HCT116 (cell line): ENCODE data around the gene AQP9. TPM values are rescaled to one million over a fixed set of nuclear protein-coding genes. Genes with fewer than 3 reads are reported as not detected.

Experiments
- ATAC-seq: fragments of 200-7000 bp; cut with Tn5 transposase; 2 replicates; pipeline ENCODE4 v1.9.1; 2020; ENCODE audit warnings: mild to moderate bottlenecking, moderate library complexity
- BruUV-seq: library from RNA; stranded (reverse); fragments of 400-500 nt; replicated peaks from 2 replicates; lab custom pipeline; 2021; lab: Mats Ljungman, UMichigan
- CTCF ChIA-PET: fragments of 300-600 bp; sonication (Branson Sonifier 250); formaldehyde crosslinking; loops from one replicate; lab custom pipeline; 2021; ENCODE audit warnings: antibody characterized with exemption; lab: Charles Lee
- POLR2A ChIA-PET: fragments of 300-600, 350-600 bp; sonication (Branson Sonifier 250); formaldehyde crosslinking; loops from one replicate; lab custom pipeline; 2021; ENCODE audit warnings: antibody characterized with exemption; lab: Charles Lee
- RAD21 ChIA-PET, 2 experiments: fragments of 300-600 bp; sonication (Branson Sonifier 250); formaldehyde crosslinking; loops; one replicate each; lab custom pipeline; 2023; ENCODE audit warnings: low total read pairs in 2 of 2; ENCODE audit not compliant: uncharacterized antibody in 2 of 2, unreplicated experiment in 2 of 2, low non-redundant PET in 1 of 2; lab: Charles Lee
- DNase-seq: peaks from one replicate; pipeline ENCODE4 v3.0.0-alpha.2; 2010; ENCODE audit warnings: low read depth, low spot score
- H2AFZ ChIP-seq: fragments of 200-600 bp; shearing (Covaris generic), sonication (generic); 2 replicates; pipeline ENCODE4 v1.6.1; 2017; ENCODE audit warnings: low read depth, mixed run types, mixed read lengths, antibody characterized with exemption, low read length; ENCODE audit not compliant: poor library complexity, severe bottlenecking
- H3K27ac ChIP-seq: 2 replicates; pipeline ENCODE4 v1.5.1; 2012; ENCODE audit warnings: low read depth, low read length
- H3K27me3 ChIP-seq: fragments of 200-600 bp; sonication (generic); 2 replicates; pipeline ENCODE4 v1.6.1; 2016; ENCODE audit warnings: mixed run types, low read length, mixed read lengths; ENCODE audit not compliant: insufficient read depth
- H3K36me3 ChIP-seq, 2 experiments: fragments of 200-500 bp in 1 of 2; fragments of 200-600 bp in 1 of 2; sonication (Bioruptor generic) in 1 of 2; sonication (generic) in 1 of 2; 2 replicates each; pipeline versions ENCODE4 v1.5.1 to v1.6.1; 2014 to 2016; ENCODE audit warnings: low read length in 2 of 2, inconsistent platforms in 1 of 2, mixed read lengths in 1 of 2, mixed run types in 1 of 2; ENCODE audit not compliant: insufficient read depth in 2 of 2, control insufficient read depth in 1 of 2
- H3K4me1 ChIP-seq, 2 experiments: fragments of 200-600 bp in 1 of 2; sonication (generic) in 1 of 2; 2 replicates each; pipeline versions ENCODE4 v1.5.1 to v1.6.1; 2012 to 2017; ENCODE audit warnings: low read length in 2 of 2, inconsistent platforms in 1 of 2, mild to moderate bottlenecking in 1 of 2, mixed read lengths in 1 of 2, mixed run types in 1 of 2, moderate library complexity in 1 of 2; ENCODE audit not compliant: insufficient read depth in 2 of 2, control insufficient read depth in 1 of 2
- H3K4me2 ChIP-seq: fragments of 200-600 bp; sonication (generic); 2 replicates; pipeline ENCODE4 v1.6.1; 2017; ENCODE audit warnings: mixed run types, low read length, mixed read lengths
- H3K4me3 ChIP-seq, 2 experiments: fragments of 200-600 bp in 1 of 2; sonication (generic) in 1 of 2; replicated peaks in 1 of 2; 2 replicates each; pipeline ENCODE4 v1.5.1; 2011 to 2016; ENCODE audit warnings: low read length in 2 of 2, control low read depth in 1 of 2, low read depth in 1 of 2, mild to moderate bottlenecking in 1 of 2, mixed read lengths in 1 of 2, mixed run types in 1 of 2
- H3K79me2 ChIP-seq: fragments of 200-600 bp; sonication (generic); 2 replicates; pipeline ENCODE4 v1.6.1; 2017; ENCODE audit warnings: mild to moderate bottlenecking, mixed run types, low read length, moderate library complexity, mixed read lengths; ENCODE audit not compliant: insufficient read depth
- H3K9ac ChIP-seq: fragments of 200-600 bp; sonication (generic); 2 replicates; pipeline ENCODE4 v1.6.1; 2016; ENCODE audit warnings: low read length, mixed read lengths
- H3K9me2 ChIP-seq: fragments of 200-600 bp; sonication (generic), shearing (Covaris generic); 2 replicates; pipeline ENCODE4 v1.6.1; 2017; ENCODE audit warnings: mixed run types, mild to moderate bottlenecking, moderate library complexity; ENCODE audit not compliant: insufficient read depth
- H3K9me3 ChIP-seq, 2 experiments: fragments of 200-500 bp in 1 of 2; fragments of 200-600 bp in 1 of 2; sonication (Bioruptor generic) in 1 of 2; sonication (generic) in 1 of 2; 2 replicates each; pipeline ENCODE4 v1.6.1; 2014 to 2017; ENCODE audit warnings: low read length in 2 of 2, mixed read lengths in 2 of 2, inconsistent platforms in 1 of 2, low read depth in 1 of 2, mild to moderate bottlenecking in 1 of 2, mixed run types in 1 of 2, moderate library complexity in 1 of 2; ENCODE audit not compliant: control insufficient read depth in 1 of 2, insufficient read depth in 1 of 2
- H4K20me1 ChIP-seq: fragments of 200-600 bp; sonication (generic), shearing (Covaris generic); 2 replicates; pipeline ENCODE4 v1.6.1; 2017; ENCODE audit warnings: mixed run types, mild to moderate bottlenecking, moderate library complexity; ENCODE audit not compliant: insufficient read depth
- CTCF ChIP-seq, 3 experiments: fragments of 200-600 bp in 1 of 3; sonication (generic) in 1 of 3; IDR thresholded peaks in 2 of 3; conservative IDR thresholded peaks in 1 of 3; 2 replicates each; pipeline ENCODE4 v1.5.1; 2012 to 2017; ENCODE audit warnings: low read depth in 2 of 3, low read length in 2 of 3, antibody characterized with exemption in 1 of 3, borderline replicate concordance in 1 of 3, control low read depth in 1 of 3, mild to moderate bottlenecking in 1 of 3, mixed read lengths in 1 of 3, mixed run types in 1 of 3, moderate library complexity in 1 of 3; ENCODE audit not compliant: insufficient read depth in 1 of 3
- EGR1 ChIP-seq: IDR thresholded peaks from 2 replicates; pipeline ENCODE4 v1.6.1; 2012; ENCODE audit warnings: low read depth
- ELF1 ChIP-seq: IDR thresholded peaks from 2 replicates; pipeline ENCODE4 v1.6.1; 2012; ENCODE audit warnings: low read depth, borderline replicate concordance
- EZH2 ChIP-seq: fragments of 200-600 bp; sonication (generic); IDR thresholded peaks from 2 replicates; pipeline ENCODE4 v1.6.1; 2017; ENCODE audit warnings: antibody characterized with exemption, mixed run types
- SIN3A ChIP-seq: IDR thresholded peaks from 2 replicates; pipeline ENCODE4 v1.6.1; 2012; ENCODE audit warnings: low read depth
- SRF ChIP-seq: IDR thresholded peaks from 2 replicates; pipeline ENCODE4 v1.6.1; 2012; ENCODE audit warnings: low read depth
- YY1 ChIP-seq: IDR thresholded peaks from 2 replicates; pipeline ENCODE4 v1.6.1; 2011; ENCODE audit warnings: low read length, low read depth, moderate library complexity, mild to moderate bottlenecking; ENCODE audit not compliant: insufficient replicate concordance; ENCODE audit errors: extremely low read depth
- ZFX ChIP-seq: fragments of 450-650 bp; IDR thresholded peaks from 2 replicates; pipeline ENCODE4 v1.6.1; 2017
- intact Hi-C: fragments of 100-400 bp; cut with micrococcal nuclease; formaldehyde crosslinking; loops from 2 replicates; pipeline ENCODE4 v1.10.0; 2022
- total RNA-seq: library from RNA; stranded (reverse); gene quantifications from one replicate; pipeline ENCODE4 v1.2.1, GENCODE V29; 2021; ENCODE audit not compliant: unreplicated experiment
- TF ChIP-seq, protein P1 (sequence below): IDR thresholded peaks from 2 replicates; pipeline ENCODE4 v1.6.1; 2012
- TF ChIP-seq, protein P2 (sequence below): IDR thresholded peaks from 2 replicates; pipeline ENCODE4 v1.6.1; 2011; ENCODE audit warnings: mild to moderate bottlenecking, low read length, moderate library complexity; ENCODE audit not compliant: insufficient replicate concordance; ENCODE audit errors: extremely low read depth
- TF ChIP-seq, protein P3 (sequence below): IDR thresholded peaks from 2 replicates; pipeline ENCODE4 v1.6.1; 2012; ENCODE audit warnings: low read depth

AQP9 gene
- total RNA-seq, 1 experiment from 2014 or later, result 0.12 TPM

GRCh38 chr15:58201516-58201915, 63.3 kb downstream of the AQP9 start:
- Histone ChIP-seq H2AFZ (no peak overlapping the region), H3K4me2 (no peak overlapping the region), H3K4me3 (no peak overlapping the region), H3K79me2 (no peaks in the 10 kb centered on the region), H3K9me3 (no peaks in the 10 kb centered on the region), H3K27me3 (no peaks in the 10 kb centered on the region), H3K27ac (no peak overlapping the region), H3K9ac (no peak overlapping the region), H4K20me1 (no peaks in the 10 kb centered on the region), H3K9me2 (no peaks in the 10 kb centered on the region), H3K36me3 (no peaks in the 10 kb centered on the region), H3K4me1 (no peaks in the 10 kb centered on the region)
- intact Hi-C loops, result no loop called here
- ChIA-PET CTCF (interaction anchor here (1.0 kb wide), 2 partner anchors 12 to 131 kb away, joined by 4 read pairs; no protein-coding TSS in a partner anchor), POLR2A (no interaction called here), RAD21 (no interaction called here)
- no TSS peak for BruUV-seq
- TF ChIP-seq, protein P1, sequence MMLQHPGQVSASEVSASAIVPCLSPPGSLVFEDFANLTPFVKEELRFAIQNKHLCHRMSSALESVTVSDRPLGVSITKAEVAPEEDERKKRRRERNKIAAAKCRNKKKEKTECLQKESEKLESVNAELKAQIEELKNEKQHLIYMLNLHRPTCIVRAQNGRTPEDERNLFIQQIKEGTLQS, result no peak
- TF ChIP-seq, protein P2, sequence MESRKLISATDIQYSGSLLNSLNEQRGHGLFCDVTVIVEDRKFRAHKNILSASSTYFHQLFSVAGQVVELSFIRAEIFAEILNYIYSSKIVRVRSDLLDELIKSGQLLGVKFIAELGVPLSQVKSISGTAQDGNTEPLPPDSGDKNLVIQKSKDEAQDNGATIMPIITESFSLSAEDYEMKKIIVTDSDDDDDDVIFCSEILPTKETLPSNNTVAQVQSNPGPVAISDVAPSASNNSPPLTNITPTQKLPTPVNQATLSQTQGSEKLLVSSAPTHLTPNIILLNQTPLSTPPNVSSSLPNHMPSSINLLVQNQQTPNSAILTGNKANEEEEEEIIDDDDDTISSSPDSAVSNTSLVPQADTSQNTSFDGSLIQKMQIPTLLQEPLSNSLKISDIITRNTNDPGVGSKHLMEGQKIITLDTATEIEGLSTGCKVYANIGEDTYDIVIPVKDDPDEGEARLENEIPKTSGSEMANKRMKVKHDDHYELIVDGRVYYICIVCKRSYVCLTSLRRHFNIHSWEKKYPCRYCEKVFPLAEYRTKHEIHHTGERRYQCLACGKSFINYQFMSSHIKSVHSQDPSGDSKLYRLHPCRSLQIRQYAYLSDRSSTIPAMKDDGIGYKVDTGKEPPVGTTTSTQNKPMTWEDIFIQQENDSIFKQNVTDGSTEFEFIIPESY, result no peak
- TF ChIP-seq ELF1, result no peak
- no peak for TF ChIP-seq ZFX
- no peak for TF ChIP-seq SRF
- TF ChIP-seq EGR1, result no peak
- TF ChIP-seq CTCF (IDR thresholded peaks at IDR 0.05 in 2 of 3, conservative IDR thresholded peaks at IDR 0.05 in 1 of 3; ENCODE audit: borderline replicate concordance in 1 of 3, insufficient read depth in 1 of 3, low read depth in 2 of 3, low read length in 2 of 3), result no peak
- TF ChIP-seq EZH2, result no peak
- no peak for TF ChIP-seq YY1
- TF ChIP-seq, protein P3, sequence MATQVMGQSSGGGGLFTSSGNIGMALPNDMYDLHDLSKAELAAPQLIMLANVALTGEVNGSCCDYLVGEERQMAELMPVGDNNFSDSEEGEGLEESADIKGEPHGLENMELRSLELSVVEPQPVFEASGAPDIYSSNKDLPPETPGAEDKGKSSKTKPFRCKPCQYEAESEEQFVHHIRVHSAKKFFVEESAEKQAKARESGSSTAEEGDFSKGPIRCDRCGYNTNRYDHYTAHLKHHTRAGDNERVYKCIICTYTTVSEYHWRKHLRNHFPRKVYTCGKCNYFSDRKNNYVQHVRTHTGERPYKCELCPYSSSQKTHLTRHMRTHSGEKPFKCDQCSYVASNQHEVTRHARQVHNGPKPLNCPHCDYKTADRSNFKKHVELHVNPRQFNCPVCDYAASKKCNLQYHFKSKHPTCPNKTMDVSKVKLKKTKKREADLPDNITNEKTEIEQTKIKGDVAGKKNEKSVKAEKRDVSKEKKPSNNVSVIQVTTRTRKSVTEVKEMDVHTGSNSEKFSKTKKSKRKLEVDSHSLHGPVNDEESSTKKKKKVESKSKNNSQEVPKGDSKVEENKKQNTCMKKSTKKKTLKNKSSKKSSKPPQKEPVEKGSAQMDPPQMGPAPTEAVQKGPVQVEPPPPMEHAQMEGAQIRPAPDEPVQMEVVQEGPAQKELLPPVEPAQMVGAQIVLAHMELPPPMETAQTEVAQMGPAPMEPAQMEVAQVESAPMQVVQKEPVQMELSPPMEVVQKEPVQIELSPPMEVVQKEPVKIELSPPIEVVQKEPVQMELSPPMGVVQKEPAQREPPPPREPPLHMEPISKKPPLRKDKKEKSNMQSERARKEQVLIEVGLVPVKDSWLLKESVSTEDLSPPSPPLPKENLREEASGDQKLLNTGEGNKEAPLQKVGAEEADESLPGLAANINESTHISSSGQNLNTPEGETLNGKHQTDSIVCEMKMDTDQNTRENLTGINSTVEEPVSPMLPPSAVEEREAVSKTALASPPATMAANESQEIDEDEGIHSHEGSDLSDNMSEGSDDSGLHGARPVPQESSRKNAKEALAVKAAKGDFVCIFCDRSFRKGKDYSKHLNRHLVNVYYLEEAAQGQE, result no peak
- no peak for TF ChIP-seq SIN3A
- ATAC-seq (no peak), DNase-seq (no peak)
